C1 segment of cervical spinal cord (tissue), 14 donors: ENCODE results near the gene SHTN1.

Source experiments
- DNase-seq, 14 donors: peaks; one replicate each; lab custom pipeline; 2025; lab: John Stamatoyannopoulos, UW

Gene SHTN1

GRCh38 chr10:116873134-116873533, 131.9 kb downstream of the SHTN1 start:
- DNase-seq = no peak

- DNase-seq = no peak
Observed at GRCh38 chr10:116870949-116871348, 134.0 kb downstream of the SHTN1 start.

- no peak for DNase-seq
Observed at GRCh38 chr10:116868722-116869121, 136.3 kb downstream of the SHTN1 start.

DNA sequence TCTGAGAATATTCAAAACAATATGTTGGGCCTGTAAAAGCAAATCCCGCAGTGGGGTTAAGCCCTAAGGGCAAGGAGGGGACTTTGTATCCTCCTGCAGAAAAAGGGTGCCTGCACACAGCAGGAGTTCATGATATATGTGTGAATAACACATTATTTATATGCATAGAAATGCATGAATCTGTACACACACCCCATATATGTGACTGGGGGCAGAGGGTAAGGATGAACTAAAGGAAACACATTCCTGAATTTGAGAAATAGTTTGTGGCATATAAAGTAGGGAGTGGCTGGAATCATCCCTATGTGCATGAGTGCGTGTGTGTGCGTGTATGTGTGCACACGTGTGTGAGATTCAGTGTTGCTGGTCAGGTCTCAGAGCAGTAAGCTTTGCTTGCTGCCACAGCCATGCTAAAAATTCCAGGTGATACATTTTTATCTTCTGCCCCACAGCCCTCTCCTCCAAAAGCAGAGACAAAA, 136.8 kb downstream of the SHTN1 start:
- DNase-seq = no peak

GRCh38 chr10:116866987-116867595, 137.9 kb downstream of the SHTN1 start:
- DNase-seq = no peak

DNA sequence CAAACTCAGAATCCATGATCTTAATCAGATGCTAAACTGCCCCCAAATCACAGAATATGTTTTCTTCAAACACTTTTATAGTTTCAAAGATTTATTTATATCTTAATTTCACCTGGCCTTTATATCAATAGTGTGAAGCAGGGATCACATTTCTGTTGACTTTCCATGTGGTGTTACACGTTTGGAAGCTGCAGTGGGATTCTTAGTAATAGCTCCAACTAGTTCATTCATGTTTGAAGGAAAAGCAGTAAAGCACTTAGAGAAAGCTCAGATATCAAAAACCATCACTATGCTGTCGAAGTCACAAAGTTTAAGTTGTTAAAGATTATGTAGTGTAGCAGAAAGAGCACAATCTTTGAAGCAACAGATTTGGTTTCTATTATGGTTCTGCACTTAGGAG, 138.9 kb downstream of the SHTN1 start:
- no peak for DNase-seq

DNA sequence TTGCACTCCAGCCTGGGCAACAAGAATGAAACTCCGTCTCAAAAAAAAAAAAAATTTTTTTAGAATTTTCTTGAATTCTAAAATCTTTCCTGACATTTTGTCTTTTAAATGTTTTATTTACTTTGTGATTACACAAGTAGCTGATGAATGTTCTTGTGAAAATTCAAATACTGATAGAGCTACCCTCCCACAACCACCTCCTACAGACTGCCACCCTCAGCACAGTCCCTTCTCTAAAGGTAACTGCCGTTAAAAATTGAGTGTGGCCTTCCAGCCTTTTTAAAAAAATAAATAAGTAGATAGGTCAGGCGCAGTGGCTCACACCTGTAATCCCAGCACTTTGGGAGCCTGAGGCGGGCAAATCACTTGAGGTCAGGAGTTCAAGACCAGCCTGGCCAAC, 140.6 kb downstream of the SHTN1 start:
- no peak for DNase-seq

DNA sequence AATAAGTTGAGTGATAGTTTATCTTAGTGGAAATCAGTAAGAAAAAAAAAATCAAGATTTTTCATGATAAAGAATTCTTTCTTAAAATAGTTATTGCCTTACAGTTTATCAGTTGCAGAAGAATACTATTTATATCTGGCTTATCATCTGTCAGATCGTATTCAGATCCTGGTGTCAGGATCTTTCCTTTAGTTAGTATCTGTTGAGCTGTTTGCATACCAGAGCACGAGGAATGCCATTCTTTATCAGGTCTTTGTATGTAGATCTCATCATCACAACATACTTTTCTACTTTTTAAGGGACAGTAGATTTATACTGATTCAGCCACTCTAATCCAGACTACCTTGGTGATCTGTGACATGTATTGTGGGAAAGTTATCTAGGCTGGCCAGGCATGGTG, 143.2 kb downstream of the SHTN1 start:
- no peak for DNase-seq

- no peak for DNase-seq
Observed at GRCh38 chr10:116857156-116857555, 147.8 kb downstream of the SHTN1 start.

GRCh38 chr10:116853701-116854100, 151.3 kb downstream of the SHTN1 start:
- no peak for DNase-seq

- no peak for DNase-seq
Observed at GRCh38 chr10:116853287-116853686, 151.7 kb downstream of the SHTN1 start.

DNA sequence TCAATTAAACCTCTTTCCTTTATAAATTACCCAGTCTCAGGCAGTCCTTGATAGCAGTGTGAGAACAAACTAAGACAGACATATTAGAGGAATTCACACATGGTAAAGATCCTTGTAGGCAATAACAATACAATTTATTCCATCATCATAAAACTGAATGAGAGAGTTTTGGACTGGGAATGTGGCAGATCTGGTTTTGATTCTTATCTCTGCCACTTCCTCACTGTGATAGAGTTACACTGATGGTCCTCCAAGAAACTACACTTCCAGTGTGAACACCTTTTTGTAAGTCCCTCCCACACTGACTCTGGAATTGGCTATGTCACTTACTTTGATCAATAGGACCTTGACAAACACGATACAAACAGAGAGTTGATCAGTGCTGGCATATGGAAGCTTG, 152.7 kb downstream of the SHTN1 start:
- no peak for DNase-seq

GRCh38 chr10:116850058-116850611, 154.9 kb downstream of the SHTN1 start:
- no peak for DNase-seq

- DNase-seq = peak; percentile 35 to 95 (median 65)
Observed at GRCh38 chr10:116849248-116850057, 155.5 kb downstream of the SHTN1 start, which contains the start of gene ENO4. TSS of gene ENO4 (plus strand) at chr10:116849499. CDS start at chr10:116849567, 68 bp downstream.

DNA sequence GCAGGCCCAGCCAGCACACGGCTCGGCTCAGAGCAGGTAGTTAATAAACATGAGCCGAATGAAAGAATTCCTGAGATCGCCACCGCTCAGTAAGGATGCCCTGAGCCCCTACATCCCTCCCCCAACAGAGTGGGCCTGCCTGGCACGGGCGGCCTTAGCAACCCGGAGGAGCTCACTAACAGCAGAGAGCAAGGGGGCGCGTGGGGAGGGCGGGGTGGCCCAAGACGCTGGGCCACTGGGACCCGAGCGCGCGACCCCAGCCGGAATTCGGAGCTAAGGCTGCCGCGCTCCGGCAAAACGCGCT, 156.1 kb downstream of the SHTN1 start:
- no peak for DNase-seq

DNA sequence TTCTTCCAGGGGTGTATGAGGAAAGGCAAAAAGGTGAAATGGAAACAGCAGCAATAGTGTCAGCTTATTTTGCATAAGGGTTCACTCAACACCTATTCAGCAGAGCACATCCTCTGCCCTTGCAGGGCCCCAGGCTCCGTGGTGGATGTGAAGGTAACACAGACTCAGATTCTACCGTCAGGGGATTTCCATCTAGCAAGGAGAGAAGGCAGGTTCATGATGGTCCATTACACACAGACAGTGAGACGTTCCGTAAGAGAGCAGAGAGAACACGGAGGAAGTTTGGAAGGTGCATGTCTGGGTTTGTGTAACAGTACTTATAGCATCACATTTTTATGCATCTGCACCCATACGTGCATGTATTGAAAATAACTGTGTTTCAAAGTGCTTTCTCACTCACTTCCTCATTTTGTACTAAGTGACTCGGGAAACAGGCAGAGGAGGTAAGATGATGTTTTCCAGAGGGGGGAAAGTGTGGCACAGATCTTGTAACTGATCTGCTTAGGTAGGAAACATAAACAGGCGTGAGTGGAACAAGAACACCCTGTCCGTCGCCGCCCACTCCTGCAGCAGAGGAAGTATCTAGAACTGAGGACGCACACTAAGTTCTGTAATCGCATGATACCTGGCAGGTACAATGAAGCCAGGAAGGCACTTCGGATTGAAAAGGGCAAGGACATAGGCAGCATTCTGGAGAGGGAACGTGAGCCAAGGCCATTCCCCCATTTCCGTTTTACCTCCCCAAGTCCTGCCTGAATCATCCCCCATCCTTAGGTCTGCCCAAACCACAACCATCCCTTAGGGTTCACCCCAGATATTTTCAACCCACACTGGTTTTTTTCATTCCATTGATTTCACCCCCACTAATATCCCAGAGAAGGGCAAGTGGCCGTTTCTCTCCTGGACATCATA, 156.7 kb downstream of the SHTN1 start:
- peak in 1 of 14 donors; percentile 27 for DNase-seq

GRCh38 chr10:116845823-116846222, 159.2 kb downstream of the SHTN1 start:
- DNase-seq = no peak

DNA sequence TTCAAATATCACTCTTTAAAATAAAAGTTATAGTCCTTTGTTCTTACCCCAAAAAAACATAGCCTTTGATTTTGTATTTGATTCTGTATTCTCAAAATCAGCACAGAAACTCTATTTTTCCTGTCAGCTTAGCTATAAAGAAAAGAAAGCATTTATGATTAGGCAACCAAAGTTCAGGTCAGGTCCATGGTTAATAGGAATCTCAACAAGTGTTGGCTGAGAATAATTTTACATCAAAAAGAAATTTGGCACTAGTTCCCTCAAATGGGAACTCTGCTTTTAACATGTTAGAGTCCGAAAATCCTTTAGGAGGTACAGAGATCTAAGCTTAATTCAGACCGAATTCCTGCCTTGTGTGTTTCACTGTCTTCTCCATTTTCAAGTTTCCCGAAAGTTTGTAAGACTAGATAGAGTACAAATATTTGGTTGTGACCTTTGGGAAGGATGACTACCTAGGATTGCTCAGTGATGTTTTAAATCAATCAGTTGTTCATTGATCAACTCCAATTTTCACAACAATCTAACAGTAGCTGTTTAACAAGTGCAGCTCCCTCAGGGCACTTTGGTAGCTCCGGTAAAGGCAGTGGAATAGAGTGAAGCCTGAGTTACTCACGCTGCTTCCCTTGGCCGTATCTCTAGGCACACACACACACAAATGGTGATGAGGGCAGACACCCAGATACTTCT, 164.5 kb downstream of the SHTN1 start:
- no peak for DNase-seq

- DNase-seq = no peak
Observed at GRCh38 chr10:116838143-116838725, 166.8 kb downstream of the SHTN1 start.

- no peak for DNase-seq
Observed at GRCh38 chr10:116836902-116837523, 168.0 kb downstream of the SHTN1 start.
